ENCODE measurements around the gene IGFL1.

DNA sequence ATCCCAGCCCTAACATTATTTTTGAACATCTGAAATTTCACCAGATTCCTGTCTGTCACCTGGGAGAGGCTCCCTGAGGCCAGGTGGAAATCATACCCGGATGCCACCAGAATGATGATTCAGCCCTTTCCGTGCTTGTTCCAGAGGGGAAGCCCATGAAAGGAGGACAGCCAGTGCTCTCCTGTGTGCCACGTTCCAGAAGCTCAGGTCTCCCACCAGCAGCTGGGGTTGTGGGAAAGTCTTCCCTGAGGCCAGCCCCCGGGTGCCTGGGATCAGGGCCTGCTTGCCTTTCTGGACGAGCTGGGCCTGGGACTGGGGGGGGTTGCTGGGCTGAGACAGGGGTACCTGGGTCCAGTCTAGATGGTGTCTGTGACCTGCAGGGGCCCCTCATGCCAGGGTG, 25.5 kb upstream of the IGFL1 start:
- TF ChIP-seq, protein P1, sequence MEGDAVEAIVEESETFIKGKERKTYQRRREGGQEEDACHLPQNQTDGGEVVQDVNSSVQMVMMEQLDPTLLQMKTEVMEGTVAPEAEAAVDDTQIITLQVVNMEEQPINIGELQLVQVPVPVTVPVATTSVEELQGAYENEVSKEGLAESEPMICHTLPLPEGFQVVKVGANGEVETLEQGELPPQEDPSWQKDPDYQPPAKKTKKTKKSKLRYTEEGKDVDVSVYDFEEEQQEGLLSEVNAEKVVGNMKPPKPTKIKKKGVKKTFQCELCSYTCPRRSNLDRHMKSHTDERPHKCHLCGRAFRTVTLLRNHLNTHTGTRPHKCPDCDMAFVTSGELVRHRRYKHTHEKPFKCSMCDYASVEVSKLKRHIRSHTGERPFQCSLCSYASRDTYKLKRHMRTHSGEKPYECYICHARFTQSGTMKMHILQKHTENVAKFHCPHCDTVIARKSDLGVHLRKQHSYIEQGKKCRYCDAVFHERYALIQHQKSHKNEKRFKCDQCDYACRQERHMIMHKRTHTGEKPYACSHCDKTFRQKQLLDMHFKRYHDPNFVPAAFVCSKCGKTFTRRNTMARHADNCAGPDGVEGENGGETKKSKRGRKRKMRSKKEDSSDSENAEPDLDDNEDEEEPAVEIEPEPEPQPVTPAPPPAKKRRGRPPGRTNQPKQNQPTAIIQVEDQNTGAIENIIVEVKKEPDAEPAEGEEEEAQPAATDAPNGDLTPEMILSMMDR (IDR thresholded peaks at IDR 0.05) = no peak
- TF ChIP-seq EP300 (IDR thresholded peaks at IDR 0.05) = no peak
- TF ChIP-seq POLR2A (IDR thresholded peaks at IDR 0.05; ENCODE audit: low read depth) = no peak
